ENCODE data around the gene MBD5. TPM values are rescaled to one million over a fixed set of nuclear protein-coding genes. Genes with fewer than 3 reads are reported as not detected.
A peak's percentile ranks its signal among the peaks of the same experiment; 100 is the strongest.
"Not testable (repeated sequence)": the region's sequence is repeated elsewhere in the genome, so short reads cannot be mapped to it uniquely, and the experiment has no call there.

Gene MBD5
- total RNA-seq, 6 experiments from 2014 or later, result 7.9 to 15.6 (median 11.9) TPM

- Histone ChIP-seq H3K4me1 (no peaks in the 10 kb centered on the region), H3K36me3 (no peaks in the 10 kb centered on the region), H3K27me3 (no peaks in the 10 kb centered on the region), H3K4me3 (no peak overlapping the region), H3K27ac (no peak overlapping the region), H3K9me3 (peaks cover 0 to 2% (median 0%) of the 10 kb centered on the region in 4 donors)
- no peak for TF ChIP-seq CTCF (IDR thresholded peaks at IDR 0.05)
- no peak for TF ChIP-seq POLR2A (IDR thresholded peaks at IDR 0.05)
- ATAC-seq, result no peak
- DNase-seq, result no peak
- 92% methylated on average over 1 of the region's 1 CpG for WGBS (ENCODE audit: insufficient coverage, low coverage, low lambda C conversion rate, missing lambda C conversion rate)
- intact Hi-C loops (cut with DNase I), result no loop called here
Observed at GRCh38 chr2:148000095-148000494, 20.8 kb upstream of the MBD5 start.

GRCh38 chr2:148002420-148002819 lies 18.5 kb upstream of the MBD5 start:
- H3K36me3 ChIP-seq; H3K27me3 ChIP-seq; ATAC-seq; H3K9me3 ChIP-seq; H3K4me3 ChIP-seq; H3K4me1 ChIP-seq; DNase-seq; H3K27ac ChIP-seq; intact Hi-C loops (cut with DNase I): not testable (repeated sequence)

GRCh38 chr2:148006249-148007007 lies 14.5 kb upstream of the MBD5 start:
- H3K4me1 ChIP-seq, result peaks cover 0 to 10% (median 4%) of the 10 kb centered on the region in 4 donors
- H3K9me3 ChIP-seq, result peaks cover 0 to 2% (median 0%) of the 10 kb centered on the region in 4 donors
- intact Hi-C loops (cut with DNase I), result no loop called here
- TF ChIP-seq POLR2A (IDR thresholded peaks at IDR 0.05) (no peak), CTCF (IDR thresholded peaks at IDR 0.05) (no peak)
- no peak overlapping the region for H3K4me3 ChIP-seq
- no peaks in the 10 kb centered on the region for H3K36me3 ChIP-seq
- ATAC-seq (peak in 3 of 4 donors; percentile 38 to 57 (median 49)), DNase-seq (no peak)
- no peak overlapping the region for H3K27ac ChIP-seq
- no peaks in the 10 kb centered on the region for H3K27me3 ChIP-seq
- WGBS (ENCODE audit: insufficient coverage, low coverage, low lambda C conversion rate, missing lambda C conversion rate), result 93% methylated on average over 2 of the region's 6 CpGs

GRCh38 chr2:148007219-148007900 lies 13.5 kb upstream of the MBD5 start:
- no peaks in the 10 kb centered on the region for H3K36me3 ChIP-seq
- intact Hi-C loops (cut with DNase I), result no loop called here
- H3K4me3 ChIP-seq, result no peak overlapping the region

GRCh38 chr2:148008411-148008810 lies 12.5 kb upstream of the MBD5 start:
- H3K27me3 ChIP-seq; H3K4me3 ChIP-seq; H3K36me3 ChIP-seq; H3K27ac ChIP-seq; ATAC-seq; intact Hi-C loops (cut with DNase I); H3K9me3 ChIP-seq; DNase-seq: not testable (repeated sequence)
- H3K4me1 ChIP-seq, result peaks cover 0 to 15% (median 4%) of the 10 kb centered on the region in 4 donors
- 93% methylated on average over 5 of the region's 7 CpGs for WGBS (ENCODE audit: insufficient coverage, low coverage, low lambda C conversion rate, missing lambda C conversion rate)

More at GRCh38 chr2:148007219-148007900, 13.5 kb upstream of the MBD5 start:
- 78% methylated on average over 5 of the region's 5 CpGs for WGBS (ENCODE audit: insufficient coverage, low coverage, low lambda C conversion rate, missing lambda C conversion rate)
- Histone ChIP-seq H3K27ac (no peak overlapping the region), H3K27me3 (no peaks in the 10 kb centered on the region), H3K4me1 (peaks cover 0 to 15% (median 4%) of the 10 kb centered on the region in 4 donors), H3K9me3 (peaks cover 0 to 2% (median 0%) of the 10 kb centered on the region in 4 donors)
- no peak for DNase-seq
- TF ChIP-seq POLR2A (IDR thresholded peaks at IDR 0.05), result no peak
- TF ChIP-seq CTCF (IDR thresholded peaks at IDR 0.05), result no peak
- ATAC-seq, result no peak
